ENCODE results near the gene NIPSNAP2. TPM values are rescaled to one million over a fixed set of nuclear protein-coding genes. Genes with fewer than 3 reads are reported as not detected.

Gene NIPSNAP2
- total and polyA plus RNA-seq, 2 of the 13 experiments (the other 11 are each of a cell fraction or from before 2014, with no cell fraction given): 40.3 to 61.5 TPM

DNA sequence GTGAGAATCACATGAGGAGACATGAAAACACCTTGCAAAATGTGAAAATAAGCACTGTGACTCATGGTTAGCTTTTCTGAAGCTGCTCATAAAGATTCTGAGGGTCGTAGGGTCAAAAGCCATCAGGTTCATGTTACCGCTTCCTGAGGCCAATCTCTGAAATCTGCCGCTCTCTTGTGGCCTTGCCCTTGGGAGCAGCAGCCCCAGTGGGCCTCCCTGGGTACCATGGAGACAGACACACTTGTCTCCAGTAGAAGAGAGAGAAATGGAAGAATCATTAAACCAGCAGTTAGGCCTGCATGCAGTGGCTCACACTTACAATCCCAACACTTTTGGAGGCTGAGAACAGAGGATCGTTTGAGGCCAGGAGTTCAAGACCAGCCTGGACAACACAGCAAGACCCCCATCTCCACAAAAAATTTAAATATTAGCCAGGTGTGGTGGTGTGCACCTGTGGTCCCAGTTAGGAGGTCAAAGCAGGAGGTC, 42.8 kb downstream of the NIPSNAP2 start (continued):
- TF ChIP-seq ZFX (CRISPR knock-in tag; IDR thresholded peaks at IDR 0.05; ENCODE audit: low read depth): peak; percentile 83
- TF ChIP-seq SKI (IDR thresholded peaks at IDR 0.05; ENCODE audit: partially characterized antibody): peak; percentile 99
- TF ChIP-seq ZNF234 (CRISPR knock-in tag; conservative IDR thresholded peaks at IDR 0.05): no peak
- 0 out of 2 replicates have a peak, but pooled peaks have one; percentile 45 for TF ChIP-seq TSC22D2 (CRISPR knock-in tag; IDR thresholded peaks at IDR 0.05; ENCODE audit: borderline replicate concordance)
- TF ChIP-seq, protein P1, sequence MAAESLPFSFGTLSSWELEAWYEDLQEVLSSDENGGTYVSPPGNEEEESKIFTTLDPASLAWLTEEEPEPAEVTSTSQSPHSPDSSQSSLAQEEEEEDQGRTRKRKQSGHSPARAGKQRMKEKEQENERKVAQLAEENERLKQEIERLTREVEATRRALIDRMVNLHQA (CRISPR knock-in tag; IDR thresholded peaks at IDR 0.05): 0 out of 2 replicates have a peak, but pooled peaks have one; percentile 73
- TF ChIP-seq CEBPB (IDR thresholded peaks at IDR 0.05; ENCODE audit: borderline replicate concordance, low read depth, low read length): peak; percentile 62
- TF ChIP-seq ZBTB21 (CRISPR knock-in tag; IDR thresholded peaks at IDR 0.05): no peak
- no peak for TF ChIP-seq ZNF263 (CRISPR knock-in tag; IDR thresholded peaks at IDR 0.05)

DNA sequence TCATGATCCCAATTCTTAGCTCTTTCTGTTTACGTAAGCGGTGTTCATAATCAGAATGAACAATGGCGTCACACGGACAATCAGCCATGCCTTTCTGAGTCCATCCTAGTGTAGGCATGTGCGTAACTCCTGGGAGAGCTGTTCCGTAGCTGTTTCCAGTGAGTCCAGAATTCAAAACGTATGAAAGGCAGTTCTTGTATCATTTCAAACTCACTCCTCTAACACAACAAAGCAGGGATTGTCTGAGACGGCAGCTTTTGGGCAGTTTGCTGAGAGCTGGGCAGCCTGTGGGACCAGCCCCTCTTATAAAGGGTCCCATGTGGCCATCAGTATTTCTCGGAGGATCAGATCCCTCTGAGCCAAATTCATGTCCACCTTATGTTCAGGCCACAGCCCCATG, 43.5 kb downstream of the NIPSNAP2 start:
- WGBS (ENCODE audit: low lambda C conversion rate): 79% methylated on average over 9 of the region's 9 CpGs
- FAIRE-seq (no peak), ATAC-seq (no peak), DNase-seq (ENCODE audit: low spot score) (peak; percentile 27)
- ChIA-PET CTCF (ENCODE audit: low intra/inter-chr PET ratio, low total read pairs) (interaction anchor here (1.4 kb wide), 1 partner anchor 66 kb away, joined by 5 read pairs; no protein-coding TSS in a partner anchor), POLR2A (interaction anchor here (1.2 to 7.3 kb wide), 8 partner anchors 11 to 64 kb away, joined by 3 to 82 read pairs (median 34); partner anchors contain the start of genes CCT6A, NIPSNAP2, PSPH and SUMF2)
- Histone ChIP-seq H2AFZ (ENCODE audit: low read length) (no peak overlapping the region), H3K4me2 (ENCODE audit: low read depth, low read length) (0 out of 2 replicates have a peak overlapping the region, but pooled peaks have one; percentile 63), H3K4me3 (replicated peaks in 1 of 3; ENCODE audit: insufficient read depth in 1 of 3, low read depth in 2 of 3, low read length in 3 of 3) (no peak overlapping the region), H3K36me3 (replicated peaks in 1 of 2; ENCODE audit: control insufficient read depth in 1 of 2, insufficient read depth in 2 of 2, low read length in 2 of 2) (peaks cover 4 to 13% of the 10 kb centered on the region in 2 experiments; a peak in 4 of 5 replicates), H3K79me2 (ENCODE audit: insufficient read depth, low read length) (no peaks in the 10 kb centered on the region), H3K27me3 (ENCODE audit: control insufficient read depth in 1 of 2, insufficient read depth in 2 of 2, low read length in 2 of 2) (no peaks in the 10 kb centered on the region), H3K9me3 (ENCODE audit: low read length) (no peaks in the 10 kb centered on the region), H4K20me1 (ENCODE audit: insufficient read depth, low read length) (no peaks in the 10 kb centered on the region), H3K4me1 (ENCODE audit: insufficient read depth, low read length) (peaks cover 75% of the 10 kb centered on the region), H3K27ac (ENCODE audit: extremely low read length, insufficient read depth, low read length) (peak overlapping the region; percentile 86), H3K9ac (ENCODE audit: insufficient read depth, low read depth, low read length) (peak overlapping the region; percentile 44; the same call in 1 of the 2 replicates)
- intact Hi-C loops (cut with micrococcal nuclease; ENCODE audit: unreplicated experiment): loop anchor here (1.0 to 5.0 kb wide), 3 partner anchors 21 to 46 kb away; partner anchors contain the start of gene NIPSNAP2
- in situ Hi-C loops (cut with HindIII; ENCODE audit: extremely low pct_ligation_motif_present, low pct_unique_long_range_greater_than_20kb): no loop called here
- BruUV-seq (replicated peaks): no TSS peak
- TF ChIP-seq ZBTB38 (CRISPR knock-in tag; IDR thresholded peaks at IDR 0.05): peak; percentile 78
- TF ChIP-seq MAZ (IDR thresholded peaks at IDR 0.05; ENCODE audit: borderline replicate concordance, low read depth, low read length): no peak
- no peak for TF ChIP-seq MAZ (CRISPR knock-in tag; IDR thresholded peaks at IDR 0.05; ENCODE audit: low read depth)
- TF ChIP-seq EP300 (IDR thresholded peaks at IDR 0.05; ENCODE audit: low read depth in 2 of 2, low read length in 2 of 2): no peak
- no peak for TF ChIP-seq EP300 (CRISPR knock-in tag; IDR thresholded peaks at IDR 0.05; ENCODE audit: borderline replicate concordance)
